SKM-1 (cell line): ENCODE data around the gene CDK13.
"Not testable (repeated sequence)": the region's sequence is repeated elsewhere in the genome, so short reads cannot be mapped to it uniquely, and the experiment has no call there.

Source experiments
- DNase-seq: peaks from one replicate; lab custom pipeline; 2025; ENCODE audit not compliant: unreplicated experiment; lab: John Stamatoyannopoulos, UW

The CDK13 gene

GRCh38 chr7:40095695-40096327 is 145.8 kb downstream of the CDK13 start:
- no peak for DNase-seq

- no peak for DNase-seq
Measured at GRCh38 chr7:40097728-40098127, 147.7 kb downstream of the CDK13 start.

GRCh38 chr7:40098810-40099209 is 148.8 kb downstream of the CDK13 start:
- DNase-seq: no peak

GRCh38 chr7:40099837-40100236 is 149.8 kb downstream of the CDK13 start:
- DNase-seq: no peak

GRCh38 chr7:40101201-40101600 is 151.1 kb downstream of the CDK13 start:
- DNase-seq: no peak

GRCh38 chr7:40102897-40103296 is 152.8 kb downstream of the CDK13 start:
- no peak for DNase-seq

- DNase-seq: peak; percentile 23
Measured at GRCh38 chr7:40105879-40106473, 155.9 kb downstream of the CDK13 start.

GRCh38 chr7:40115936-40116335 is 165.9 kb downstream of the CDK13 start:
- no peak for DNase-seq

GRCh38 chr7:40117199-40117598 is 167.1 kb downstream of the CDK13 start:
- DNase-seq: not testable (repeated sequence)

- DNase-seq: not testable (repeated sequence)
Measured at GRCh38 chr7:40118201-40118600, 168.1 kb downstream of the CDK13 start.

- DNase-seq: no peak
Measured at GRCh38 chr7:40120020-40120419, 170.0 kb downstream of the CDK13 start.

GRCh38 chr7:40122100-40122939 is 172.3 kb downstream of the CDK13 start:
- DNase-seq: not testable (repeated sequence)

- no peak for DNase-seq
Measured at GRCh38 chr7:40122940-40123254, 172.8 kb downstream of the CDK13 start.

- no peak for DNase-seq
Measured at GRCh38 chr7:40133561-40134427, 183.7 kb downstream of the CDK13 start.

GRCh38 chr7:40134428-40135316 is 184.6 kb downstream of the CDK13 start, which contains the start of the genes MPLKIP and SUGCT:
Gene MPLKIP, minus strand, starts transcription at chr7:40134622. Its CDS starts 55 bp downstream, at chr7:40134567.
Gene SUGCT, plus strand, starts transcription at chr7:40135005.
- DNase-seq: peak; percentile 88

- DNase-seq: no peak
Measured at GRCh38 chr7:40135317-40135610, 185.2 kb downstream of the CDK13 start.

- DNase-seq: no peak
Measured at GRCh38 chr7:40137563-40137962, 187.5 kb downstream of the CDK13 start.

GRCh38 chr7:40138973-40139372 is 188.9 kb downstream of the CDK13 start:
- no peak for DNase-seq

- DNase-seq: not testable (repeated sequence)
Measured at GRCh38 chr7:40139891-40140290, 189.8 kb downstream of the CDK13 start.

GRCh38 chr7:40141916-40142315 is 191.9 kb downstream of the CDK13 start:
- not testable (repeated sequence) for DNase-seq
